Kidney (tissue), 14 donors: ENCODE data around the gene ABL2. TPM values are rescaled to one million over a fixed set of nuclear protein-coding genes. Genes with fewer than 3 reads are reported as not detected.
A peak's percentile ranks its signal among the peaks of the same experiment; 100 is the strongest.

Experiments used
- DNase-seq, 5 donors: peaks; one replicate each; pipeline ENCODE4 v3.0.0-alpha.2; 2013 to 2020
- FAIRE-seq: peaks from 2 replicates; lab custom pipeline; 2012; peaks lifted over from hg19 to GRCh38; lab: Jason Lieb, UNC
- H3K27ac ChIP-seq, 2 donors: one replicate each; pipeline ENCODE4 v1.7.0; 2013; ENCODE audit warnings: low read depth in 2 of 2, low read length in 2 of 2, inconsistent platforms in 1 of 2
- H3K27me3 ChIP-seq: one replicate; pipeline ENCODE4 v1.7.1; 2013; ENCODE audit warnings: low read length, inconsistent platforms; ENCODE audit not compliant: control insufficient read depth, insufficient read depth
- H3K36me3 ChIP-seq, 3 donors: one replicate each; pipeline versions ENCODE4 v1.7.0 to v1.7.1; 2013; ENCODE audit warnings: low read length in 3 of 3, control low read depth in 1 of 3, inconsistent platforms in 1 of 3; ENCODE audit not compliant: insufficient read depth in 3 of 3, control insufficient read depth in 2 of 3
- H3K4me1 ChIP-seq, 3 donors: one replicate each; pipeline versions ENCODE4 v1.7.0 to v1.7.1; 2013; ENCODE audit warnings: low read length in 3 of 3, inconsistent platforms in 1 of 3, low read depth in 1 of 3; ENCODE audit not compliant: control insufficient read depth in 2 of 3, insufficient read depth in 2 of 3
- H3K4me3 ChIP-seq, 3 donors: one replicate each; pipeline versions ENCODE4 v1.7.0 to v1.8.1; 2013; ENCODE audit warnings: low read length in 3 of 3, control low read depth in 1 of 3, inconsistent platforms in 1 of 3
- H3K9ac ChIP-seq, 3 donors: one replicate each; pipeline versions ENCODE4 v1.7.0 to v1.7.1; 2013; ENCODE audit warnings: low read length in 3 of 3, control low read depth in 1 of 3, inconsistent platforms in 1 of 3
- H3K9me3 ChIP-seq, 3 donors: one replicate each; pipeline versions ENCODE4 v1.7.0 to v1.7.1; 2013; ENCODE audit warnings: low read length in 3 of 3, control low read depth in 1 of 3, inconsistent platforms in 1 of 3; ENCODE audit not compliant: control insufficient read depth in 2 of 3, insufficient read depth in 1 of 3
- intact Hi-C: fragments of 100-400 bp; cut with DNase I; formaldehyde crosslinking; loops from one replicate; pipeline ENCODE4 v1.11.1; 2022
- polyA plus RNA-seq: library from polyadenylated mRNA; stranded (reverse); fragments of 350-450 nt; fragmentation: Illumina TruSeq; extraction: RNeasy Lipid Tissue Mini Kit (QIAGEN cat#74804); gene quantifications from one replicate; pipeline ENCODE4 v1.2.3, GENCODE V29; 2014; ENCODE audit warnings: low read depth, low replicate concordance; ENCODE audit not compliant: insufficient read depth
- total RNA-seq: library from RNA; stranded (reverse); fragmentation: NEBNext Ultra II Directional; extraction: Animal tissue kit (Norgen Biotek cat#: 25700); gene quantifications from one replicate; pipeline ENCODE4 v1.2.1, GENCODE V29; 2021
- TF ChIP-seq, protein P1 (sequence below): IDR thresholded peaks from 3 replicates; pipeline ENCODE4 v1.5.1; 2012; ENCODE audit warnings: mild to moderate bottlenecking, moderate library complexity, borderline replicate concordance; ENCODE audit not compliant: insufficient read depth; ENCODE audit errors: extremely low read depth
- donor health status: control.
- donor health status: control.
- donor health status: control.
- donor health status: control.
- donor health status: control.
- donor health status: DM: yes; HTN: yes; CAD: no.
- donor health status: Normal renal cell carcinoma (clear cell type).

Gene ABL2
- total and polyA plus RNA-seq, 2 donors from 2014 or later, result 1.6 to 29.6 TPM

DNA sequence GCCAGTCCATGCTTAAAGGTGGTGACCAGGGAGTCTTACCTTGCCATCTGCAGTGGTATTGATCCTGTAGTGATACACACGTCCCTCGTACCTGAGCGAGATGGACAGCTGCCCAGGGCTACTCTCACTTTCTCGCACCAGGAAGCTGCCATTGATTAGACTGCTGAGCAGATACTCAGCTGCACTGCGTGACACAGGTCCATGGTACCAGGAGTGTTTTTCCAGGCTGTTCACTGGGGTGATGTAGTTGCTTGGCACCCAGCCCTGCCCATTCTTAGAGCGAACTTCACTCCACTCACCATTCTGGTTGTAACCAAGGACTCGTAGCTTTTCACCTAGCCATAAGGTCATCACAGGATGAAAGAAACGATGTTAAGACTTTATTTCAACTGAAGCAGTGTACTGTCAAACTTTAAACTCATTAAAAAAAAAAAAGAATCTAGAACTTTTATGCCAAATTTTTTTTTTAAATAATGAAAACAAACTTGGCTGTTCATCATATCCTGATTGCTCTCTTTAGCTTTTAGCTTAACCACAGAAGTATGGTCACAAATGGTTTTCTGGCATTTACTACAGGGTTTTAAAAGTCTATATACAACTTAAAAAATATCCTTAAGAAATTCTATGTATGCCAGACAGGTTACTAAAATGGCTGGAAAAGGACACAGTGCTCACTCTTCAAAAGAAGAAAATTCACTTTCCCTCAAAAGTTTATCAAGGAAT, 103.0 kb downstream of the ABL2 start:
- FAIRE-seq (no peak), DNase-seq (no peak)
- Histone ChIP-seq H3K4me3 (no peak overlapping the region), H3K36me3 (peaks cover 0 to 3% (median 0%) of the 10 kb centered on the region in 3 donors), H3K9ac (no peak overlapping the region), H3K4me1 (peaks cover 0 to 5% (median 0%) of the 10 kb centered on the region in 3 donors), H3K27ac (no peak overlapping the region), H3K9me3 (no peaks in the 10 kb centered on the region), H3K27me3 (no peaks in the 10 kb centered on the region)
- intact Hi-C loops, result no loop called here
- TF ChIP-seq, protein P1, sequence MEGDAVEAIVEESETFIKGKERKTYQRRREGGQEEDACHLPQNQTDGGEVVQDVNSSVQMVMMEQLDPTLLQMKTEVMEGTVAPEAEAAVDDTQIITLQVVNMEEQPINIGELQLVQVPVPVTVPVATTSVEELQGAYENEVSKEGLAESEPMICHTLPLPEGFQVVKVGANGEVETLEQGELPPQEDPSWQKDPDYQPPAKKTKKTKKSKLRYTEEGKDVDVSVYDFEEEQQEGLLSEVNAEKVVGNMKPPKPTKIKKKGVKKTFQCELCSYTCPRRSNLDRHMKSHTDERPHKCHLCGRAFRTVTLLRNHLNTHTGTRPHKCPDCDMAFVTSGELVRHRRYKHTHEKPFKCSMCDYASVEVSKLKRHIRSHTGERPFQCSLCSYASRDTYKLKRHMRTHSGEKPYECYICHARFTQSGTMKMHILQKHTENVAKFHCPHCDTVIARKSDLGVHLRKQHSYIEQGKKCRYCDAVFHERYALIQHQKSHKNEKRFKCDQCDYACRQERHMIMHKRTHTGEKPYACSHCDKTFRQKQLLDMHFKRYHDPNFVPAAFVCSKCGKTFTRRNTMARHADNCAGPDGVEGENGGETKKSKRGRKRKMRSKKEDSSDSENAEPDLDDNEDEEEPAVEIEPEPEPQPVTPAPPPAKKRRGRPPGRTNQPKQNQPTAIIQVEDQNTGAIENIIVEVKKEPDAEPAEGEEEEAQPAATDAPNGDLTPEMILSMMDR, result no peak

DNA sequence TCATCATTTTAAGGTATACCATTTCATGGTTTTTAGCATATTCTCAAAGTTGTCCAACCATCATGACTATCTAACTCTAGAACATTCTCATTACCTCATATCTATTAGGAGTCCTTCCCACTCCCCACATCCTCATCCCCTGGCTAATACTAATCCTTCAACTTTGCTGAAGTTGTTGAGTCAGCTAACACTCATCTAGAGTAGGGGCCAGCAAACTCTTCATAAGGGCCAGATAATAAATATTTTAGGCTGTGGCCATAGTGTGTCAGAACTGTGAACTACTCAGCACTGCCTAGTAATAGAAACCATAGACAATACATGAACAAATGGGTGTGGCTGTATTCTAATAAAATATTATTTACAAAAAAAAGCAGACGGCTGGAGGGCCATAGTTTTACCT, 104.6 kb downstream of the ABL2 start:
- TF ChIP-seq, protein P1, result no peak
- intact Hi-C loops, result no loop called here
- no peak for DNase-seq
- H3K4me1 ChIP-seq, result peaks cover 0 to 9% (median 2%) of the 10 kb centered on the region in 3 donors
- no peak for FAIRE-seq
- H3K27me3 ChIP-seq, result no peaks in the 10 kb centered on the region
- H3K36me3 ChIP-seq, result no peaks in the 10 kb centered on the region
- no peaks in the 10 kb centered on the region for H3K9me3 ChIP-seq
- no peak overlapping the region for H3K4me3 ChIP-seq
- H3K27ac ChIP-seq, result no peak overlapping the region
- no peak overlapping the region for H3K9ac ChIP-seq

DNA sequence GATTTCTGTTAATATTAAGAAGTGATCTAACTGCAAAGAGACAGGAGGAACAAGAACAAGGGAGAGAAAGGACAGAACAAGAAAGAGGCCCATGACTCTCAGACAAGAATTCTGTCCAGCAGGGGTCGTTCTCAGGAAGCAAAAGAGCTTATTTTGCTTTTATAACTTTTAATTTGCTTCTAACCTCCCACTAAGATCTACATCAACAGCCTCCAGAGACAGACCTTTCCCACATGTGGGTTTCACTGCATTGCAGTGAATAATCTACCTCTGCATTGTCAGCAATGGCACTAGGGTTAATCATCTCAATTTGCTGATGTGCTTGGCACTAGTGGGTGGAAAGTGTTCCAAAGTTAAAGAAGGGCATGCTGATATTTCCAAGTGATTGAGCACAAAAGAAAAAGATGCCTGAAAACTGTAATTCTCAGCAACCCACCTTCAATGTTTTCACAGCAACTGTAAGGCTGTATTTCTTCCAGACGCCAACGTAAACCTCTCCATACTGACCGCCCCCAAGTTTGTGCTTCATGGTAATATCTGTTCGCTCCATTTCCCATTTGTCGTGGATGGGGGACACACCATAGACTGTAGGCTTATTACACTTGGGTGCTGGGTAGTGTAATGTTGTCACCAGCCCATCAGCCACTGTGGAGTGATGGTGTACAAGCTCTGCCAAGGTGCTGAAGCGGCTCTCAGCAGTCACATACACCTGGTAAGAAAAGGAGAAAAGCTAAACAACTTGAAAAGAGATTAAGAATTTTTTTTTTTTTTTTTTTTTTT, 108.1 kb downstream of the ABL2 start:
- H3K9me3 ChIP-seq, result no peaks in the 10 kb centered on the region
- no peak overlapping the region for H3K4me3 ChIP-seq
- intact Hi-C loops, result no loop called here
- H3K27me3 ChIP-seq, result no peaks in the 10 kb centered on the region
- no peak overlapping the region for H3K9ac ChIP-seq
- TF ChIP-seq, protein P1, result peak; percentile 59
- DNase-seq (peak in 3 of 5 donors; percentile 22 to 83 (median 63)), FAIRE-seq (no peak)
- peaks cover 0 to 9% (median 0%) of the 10 kb centered on the region in 3 donors for H3K4me1 ChIP-seq
- no peak overlapping the region for H3K27ac ChIP-seq
- peaks cover 0 to 20% (median 0%) of the 10 kb centered on the region in 3 donors for H3K36me3 ChIP-seq
